NT2/D1 (cell line): Measurements from ENCODE around the gene LRRC32.

Experiments used
- DNase-seq: peaks from one replicate; pipeline ENCODE4 v3.0.0-alpha.2; 2011; ENCODE audit warnings: low read depth, low spot score
- H3K27me3 ChIP-seq: 2 replicates; pipeline ENCODE4 v1.6.0; 2011; ENCODE audit warnings: mild to moderate bottlenecking; ENCODE audit not compliant: insufficient read length, insufficient read depth
- H3K36me3 ChIP-seq: 2 replicates; pipeline ENCODE4 v1.6.1; 2011; ENCODE audit warnings: mild to moderate bottlenecking, low read length, mixed read lengths; ENCODE audit not compliant: insufficient read depth, insufficient read length
- H3K4me1 ChIP-seq: 2 replicates; pipeline ENCODE4 v1.5.1; 2011; ENCODE audit not compliant: insufficient read depth, insufficient read length
- H3K4me3 ChIP-seq: 2 replicates; pipeline ENCODE4 v1.5.1; 2011; ENCODE audit warnings: low read depth; ENCODE audit not compliant: insufficient read length
- H3K9ac ChIP-seq: 2 replicates; pipeline ENCODE4 v1.6.0; 2011; ENCODE audit warnings: low read depth; ENCODE audit not compliant: insufficient read length
- H3K9me3 ChIP-seq: 2 replicates; pipeline ENCODE4 v1.5.1; 2011; ENCODE audit warnings: mild to moderate bottlenecking, low read length; ENCODE audit not compliant: insufficient read depth
- SUZ12 ChIP-seq: IDR thresholded peaks from 2 replicates; pipeline ENCODE4 v1.6.1; 2011; ENCODE audit not compliant: insufficient read length, insufficient read depth; ENCODE audit errors: extremely low read depth
- YY1 ChIP-seq: IDR thresholded peaks from 2 replicates; pipeline ENCODE4 v1.6.1; 2011; ENCODE audit not compliant: insufficient read length, insufficient read depth
- ZNF274 ChIP-seq: IDR thresholded peaks from 2 replicates; pipeline ENCODE4 v1.6.1; 2011; ENCODE audit warnings: mild to moderate bottlenecking, low read depth, low read length

The LRRC32 gene

GRCh38 chr11:76676636-76677457 lies 6.3 kb upstream of the LRRC32 start:
- TF ChIP-seq YY1 (no peak), SUZ12 (no peak), ZNF274 (no peak)
- Histone ChIP-seq H3K27me3 (peaks cover 23% of the 10 kb centered on the region), H3K4me1 (peaks cover 2% of the 10 kb centered on the region), H3K9ac (no peak overlapping the region), H3K36me3 (no peaks in the 10 kb centered on the region), H3K9me3 (no peaks in the 10 kb centered on the region), H3K4me3 (no peak overlapping the region)
- no peak for DNase-seq

- H3K27me3 ChIP-seq: peaks cover 28% of the 10 kb centered on the region
- H3K4me1 ChIP-seq: peaks cover 7% of the 10 kb centered on the region
- H3K36me3 ChIP-seq: no peaks in the 10 kb centered on the region
- H3K9ac ChIP-seq: no peak overlapping the region
- no peaks in the 10 kb centered on the region for H3K9me3 ChIP-seq
- no peak for TF ChIP-seq ZNF274
- no peak for TF ChIP-seq YY1
- TF ChIP-seq SUZ12: no peak
- DNase-seq: no peak
- H3K4me3 ChIP-seq: no peak overlapping the region
Observed at GRCh38 chr11:76674517-76675400, 4.2 kb upstream of the LRRC32 start.

- TF ChIP-seq SUZ12 (no peak), YY1 (no peak), ZNF274 (no peak)
Observed at GRCh38 chr11:76673176-76674142, 2.9 kb upstream of the LRRC32 start.

GRCh38 chr11:76672431-76673175 lies 2.1 kb upstream of the LRRC32 start:
- peaks cover 33% of the 10 kb centered on the region for H3K27me3 ChIP-seq
- no peak for TF ChIP-seq YY1
- no peak for TF ChIP-seq ZNF274
- TF ChIP-seq SUZ12: no peak
- H3K4me1 ChIP-seq: peaks cover 11% of the 10 kb centered on the region
- no peaks in the 10 kb centered on the region for H3K36me3 ChIP-seq
- DNase-seq: no peak
- no peak overlapping the region for H3K4me3 ChIP-seq
- H3K9me3 ChIP-seq: no peaks in the 10 kb centered on the region
- H3K9ac ChIP-seq: no peak overlapping the region

More at GRCh38 chr11:76673176-76674142, 2.9 kb upstream of the LRRC32 start:
- Histone ChIP-seq H3K36me3 (no peaks in the 10 kb centered on the region), H3K4me1 (peaks cover 8% of the 10 kb centered on the region), H3K4me3 (no peak overlapping the region), H3K9ac (no peak overlapping the region), H3K9me3 (no peaks in the 10 kb centered on the region), H3K27me3 (peaks cover 33% of the 10 kb centered on the region)
- DNase-seq: no peak

- no peak for DNase-seq
- Histone ChIP-seq H3K9me3 (no peaks in the 10 kb centered on the region), H3K36me3 (no peaks in the 10 kb centered on the region), H3K4me1 (peaks cover 9% of the 10 kb centered on the region), H3K27me3 (peaks cover 33% of the 10 kb centered on the region), H3K9ac (no peak overlapping the region), H3K4me3 (no peak overlapping the region)
- no peak for TF ChIP-seq SUZ12
- TF ChIP-seq ZNF274: no peak
- TF ChIP-seq YY1: no peak
Observed at GRCh38 chr11:76671626-76672309, 1.2 kb upstream of the LRRC32 start.

GRCh38 chr11:76671237-76671592 lies 668 bp upstream of the LRRC32 start:
- Histone ChIP-seq H3K4me3 (peak overlapping the region; percentile 42), H3K27me3 (peaks cover 33% of the 10 kb centered on the region), H3K9ac (peak overlapping the region; percentile 56), H3K9me3 (no peaks in the 10 kb centered on the region), H3K36me3 (no peaks in the 10 kb centered on the region), H3K4me1 (peaks cover 14% of the 10 kb centered on the region)
- TF ChIP-seq SUZ12 (no peak), ZNF274 (no peak), YY1 (no peak)
- DNase-seq: no peak
